Measurements from ENCODE around the gene COTL1.

GRCh38 chr16:84534815-84535214 is 83.1 kb downstream of the COTL1 start:
- TF ChIP-seq CTCF (conservative IDR thresholded peaks at IDR 0.05; ENCODE audit: low read depth, low read length) (no peak), EZH2phosphoT487 (IDR thresholded peaks at IDR 0.05; ENCODE audit: borderline replicate concordance, low read length) (no peak)
